Measurements from ENCODE around the gene CFB.

Gene CFB

DNA sequence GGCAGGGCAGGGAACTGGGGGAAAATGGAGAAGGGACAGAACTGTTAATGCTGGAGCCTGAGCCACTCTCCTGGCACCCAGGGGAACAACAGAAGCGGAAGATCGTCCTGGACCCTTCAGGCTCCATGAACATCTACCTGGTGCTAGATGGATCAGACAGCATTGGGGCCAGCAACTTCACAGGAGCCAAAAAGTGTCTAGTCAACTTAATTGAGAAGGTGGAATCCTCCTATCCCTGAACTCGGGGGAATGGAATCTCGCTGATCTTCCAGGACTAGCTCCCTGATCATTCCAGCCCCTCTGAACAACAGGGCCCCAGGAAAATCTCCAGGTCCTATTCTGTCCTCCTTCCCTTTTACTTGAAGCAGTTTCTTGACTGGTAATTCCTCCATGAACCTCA lies 2.0 kb downstream of the CFB start:
- H3K4me3 ChIP-seq (ENCODE audit: low read depth, low read length), result no peak overlapping the region

DNA sequence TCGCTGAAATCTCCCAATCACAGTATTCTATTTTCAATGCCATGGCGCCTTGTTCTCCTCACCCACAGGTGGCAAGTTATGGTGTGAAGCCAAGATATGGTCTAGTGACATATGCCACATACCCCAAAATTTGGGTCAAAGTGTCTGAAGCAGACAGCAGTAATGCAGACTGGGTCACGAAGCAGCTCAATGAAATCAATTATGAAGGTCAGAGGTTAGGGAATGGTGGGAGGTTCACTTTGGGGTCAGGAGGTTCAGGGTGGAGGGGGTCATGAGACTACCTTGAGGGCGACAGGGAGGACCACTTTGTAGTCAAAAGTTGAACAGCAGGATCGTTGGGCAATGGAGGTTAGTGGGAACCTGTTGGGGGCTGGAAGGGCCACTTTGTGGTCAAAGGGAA lies 2.4 kb downstream of the CFB start:
- H3K4me3 ChIP-seq (ENCODE audit: low read depth, low read length), result no peak overlapping the region

DNA sequence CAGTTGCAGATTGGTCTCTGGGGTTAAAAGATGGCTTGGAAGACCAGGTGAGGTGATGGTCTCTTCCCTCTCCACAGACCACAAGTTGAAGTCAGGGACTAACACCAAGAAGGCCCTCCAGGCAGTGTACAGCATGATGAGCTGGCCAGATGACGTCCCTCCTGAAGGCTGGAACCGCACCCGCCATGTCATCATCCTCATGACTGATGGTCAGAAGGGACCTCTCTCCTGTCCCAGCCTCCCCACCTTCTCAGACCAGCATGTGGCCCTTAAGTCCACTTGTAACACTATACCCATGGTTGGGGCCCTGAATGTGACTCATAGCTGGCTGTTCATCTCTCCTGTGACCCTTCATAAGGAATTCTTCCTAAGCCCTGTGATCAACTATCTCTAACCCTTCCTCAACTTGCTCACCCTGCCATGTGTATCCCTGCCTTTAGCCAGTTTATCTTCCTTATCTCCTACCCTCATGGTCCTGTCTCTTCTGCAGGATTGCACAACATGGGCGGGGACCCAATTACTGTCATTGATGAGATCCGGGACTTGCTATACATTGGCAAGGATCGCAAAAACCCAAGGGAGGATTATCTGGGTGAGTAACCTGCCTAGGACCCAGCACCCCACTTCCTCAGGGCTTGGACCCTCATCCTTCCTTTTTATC lies 3.0 kb downstream of the CFB start:
- H3K4me3 ChIP-seq (ENCODE audit: low read depth, low read length), result no peak overlapping the region

DNA sequence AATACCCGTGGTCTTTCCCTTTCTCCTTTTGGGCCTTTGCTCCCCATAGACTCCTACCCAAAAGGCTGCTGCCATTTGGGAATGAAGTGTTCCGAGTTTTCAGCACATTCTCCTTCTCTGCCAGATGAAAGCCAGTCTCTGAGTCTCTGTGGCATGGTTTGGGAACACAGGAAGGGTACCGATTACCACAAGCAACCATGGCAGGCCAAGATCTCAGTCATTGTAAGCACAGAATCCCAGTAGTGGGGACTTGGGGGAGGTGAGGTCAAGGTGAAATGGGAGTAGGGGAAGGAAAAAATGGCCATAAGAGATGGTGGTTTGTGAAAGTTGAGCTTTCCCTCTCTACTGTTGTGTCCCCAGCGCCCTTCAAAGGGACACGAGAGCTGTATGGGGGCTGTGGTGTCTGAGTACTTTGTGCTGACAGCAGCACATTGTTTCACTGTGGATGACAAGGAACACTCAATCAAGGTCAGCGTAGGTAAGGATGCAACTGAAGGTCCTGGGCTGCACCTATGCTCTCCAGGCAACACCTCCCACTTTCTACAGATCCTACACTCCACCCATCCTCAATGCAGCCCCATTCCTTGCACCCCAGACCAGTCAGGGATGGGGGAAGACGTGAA lies 4.1 kb downstream of the CFB start:
- H3K4me3 ChIP-seq (ENCODE audit: low read depth, low read length), result no peak overlapping the region

DNA sequence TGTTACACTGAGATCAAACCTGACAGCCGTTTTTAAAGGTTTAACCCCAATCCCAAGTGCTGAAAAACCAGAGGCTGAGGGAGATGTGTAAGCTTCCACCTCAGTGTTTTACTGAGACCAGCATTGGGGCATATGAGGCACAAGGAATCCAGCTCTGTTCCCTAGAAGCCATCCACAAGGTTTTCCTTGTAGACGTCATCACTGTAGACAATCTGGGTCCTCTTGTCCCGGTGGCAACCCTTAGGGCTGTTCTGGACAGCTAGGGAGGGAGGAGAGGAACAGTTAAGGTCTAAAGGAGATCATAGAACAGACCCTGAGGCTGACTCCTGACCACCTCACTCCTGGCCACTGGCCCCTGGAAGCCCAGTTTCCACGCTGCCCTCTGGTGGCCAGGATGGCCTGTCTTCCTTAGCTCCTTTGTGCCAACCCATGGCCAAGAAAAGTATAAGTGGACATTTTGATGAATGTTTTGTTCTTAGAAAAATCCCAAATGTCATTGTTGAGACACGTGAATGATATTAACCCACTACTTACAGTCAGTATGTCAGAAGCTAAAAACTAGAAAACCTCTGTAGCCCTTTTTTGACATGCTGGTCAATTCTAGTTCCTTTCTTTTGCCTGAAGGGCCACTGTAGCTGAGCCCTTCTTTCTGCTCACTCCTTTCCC lies 6.4 kb downstream of the CFB start:
- no peak overlapping the region for H3K4me3 ChIP-seq (ENCODE audit: low read depth, low read length)

DNA sequence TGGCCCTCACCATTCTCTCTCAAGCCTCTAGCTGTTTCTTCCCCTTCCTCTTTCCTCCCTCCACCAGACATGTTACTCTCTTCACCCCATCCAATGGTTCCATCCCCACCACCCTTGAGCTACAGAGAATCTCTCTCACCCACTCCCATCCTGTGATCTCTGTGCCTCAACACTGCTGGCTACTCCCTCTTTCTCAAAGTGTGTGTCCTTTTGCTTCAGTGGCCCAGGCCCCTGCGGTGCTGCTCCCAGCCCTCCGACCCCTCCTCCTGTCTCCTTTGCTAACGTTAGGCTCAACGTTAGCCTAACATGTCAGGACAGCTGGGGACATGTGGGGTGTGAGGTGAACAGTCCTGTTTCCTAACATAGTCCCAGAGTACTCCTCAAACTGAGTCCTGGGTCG lies 7.0 kb downstream of the CFB start:
- no peak overlapping the region for H3K4me3 ChIP-seq (ENCODE audit: low read depth, low read length)

DNA sequence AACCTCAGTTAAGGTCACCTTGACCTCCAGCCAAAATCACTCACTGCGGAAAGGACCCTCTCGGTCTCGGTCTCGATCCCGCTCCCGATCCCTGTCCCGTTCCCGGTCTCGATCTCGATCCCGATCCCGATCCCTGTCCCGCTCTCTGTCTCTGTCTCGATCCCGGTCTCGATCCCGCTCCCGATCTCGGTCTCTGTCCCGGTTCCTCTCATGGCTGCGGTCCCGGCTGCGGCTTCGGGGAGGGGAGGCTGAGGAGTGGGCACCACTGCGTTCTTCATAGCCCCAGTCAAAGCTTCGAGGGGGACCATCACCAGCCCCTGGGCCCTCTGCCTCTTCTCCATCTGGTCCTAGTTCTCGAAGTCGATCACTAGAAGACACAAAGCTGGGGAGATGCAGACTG lies 8.6 kb downstream of the CFB start:
- no peak overlapping the region for H3K4me3 ChIP-seq (ENCODE audit: low read depth, low read length)

DNA sequence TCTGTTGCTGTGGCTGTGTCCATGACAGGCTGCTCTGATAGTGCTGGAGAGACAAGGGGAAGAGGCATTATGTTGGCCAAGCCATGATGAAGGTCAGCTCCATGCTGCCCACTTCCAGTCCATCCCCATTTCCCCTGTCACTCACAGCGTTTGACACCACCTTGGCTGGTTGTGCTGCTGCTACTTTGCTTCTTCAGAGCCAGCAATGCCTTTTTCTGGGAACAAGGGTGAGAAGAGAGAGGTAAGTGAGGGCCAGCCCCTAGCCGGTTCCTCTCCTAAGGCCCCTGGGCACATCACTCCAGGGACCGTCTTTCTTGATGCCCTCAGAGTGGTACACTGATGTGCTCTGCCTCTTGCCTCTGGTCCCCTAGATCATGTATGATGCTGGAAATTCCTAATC lies 10.9 kb downstream of the CFB start:
- no peak overlapping the region for H3K4me3 ChIP-seq (ENCODE audit: low read depth, low read length)

DNA sequence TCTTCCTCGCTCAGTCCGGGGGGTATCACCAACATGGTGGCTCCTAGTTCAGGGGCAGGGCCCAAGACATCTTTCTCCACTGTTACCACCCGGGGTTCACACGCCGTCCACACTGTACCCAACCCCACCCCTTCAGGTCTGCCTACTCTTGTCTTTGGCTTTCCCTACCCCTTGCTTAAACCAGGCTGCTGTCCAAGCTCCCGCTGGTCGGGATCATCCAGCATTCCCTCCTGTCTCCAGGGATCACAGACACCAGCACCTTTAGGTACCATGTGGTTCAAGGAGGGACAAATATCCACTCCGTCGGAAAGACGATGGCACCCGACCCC lies 12.5 kb downstream of the CFB start:
- H3K4me3 ChIP-seq (ENCODE audit: low read depth, low read length), result peak overlapping the region; percentile 82

DNA sequence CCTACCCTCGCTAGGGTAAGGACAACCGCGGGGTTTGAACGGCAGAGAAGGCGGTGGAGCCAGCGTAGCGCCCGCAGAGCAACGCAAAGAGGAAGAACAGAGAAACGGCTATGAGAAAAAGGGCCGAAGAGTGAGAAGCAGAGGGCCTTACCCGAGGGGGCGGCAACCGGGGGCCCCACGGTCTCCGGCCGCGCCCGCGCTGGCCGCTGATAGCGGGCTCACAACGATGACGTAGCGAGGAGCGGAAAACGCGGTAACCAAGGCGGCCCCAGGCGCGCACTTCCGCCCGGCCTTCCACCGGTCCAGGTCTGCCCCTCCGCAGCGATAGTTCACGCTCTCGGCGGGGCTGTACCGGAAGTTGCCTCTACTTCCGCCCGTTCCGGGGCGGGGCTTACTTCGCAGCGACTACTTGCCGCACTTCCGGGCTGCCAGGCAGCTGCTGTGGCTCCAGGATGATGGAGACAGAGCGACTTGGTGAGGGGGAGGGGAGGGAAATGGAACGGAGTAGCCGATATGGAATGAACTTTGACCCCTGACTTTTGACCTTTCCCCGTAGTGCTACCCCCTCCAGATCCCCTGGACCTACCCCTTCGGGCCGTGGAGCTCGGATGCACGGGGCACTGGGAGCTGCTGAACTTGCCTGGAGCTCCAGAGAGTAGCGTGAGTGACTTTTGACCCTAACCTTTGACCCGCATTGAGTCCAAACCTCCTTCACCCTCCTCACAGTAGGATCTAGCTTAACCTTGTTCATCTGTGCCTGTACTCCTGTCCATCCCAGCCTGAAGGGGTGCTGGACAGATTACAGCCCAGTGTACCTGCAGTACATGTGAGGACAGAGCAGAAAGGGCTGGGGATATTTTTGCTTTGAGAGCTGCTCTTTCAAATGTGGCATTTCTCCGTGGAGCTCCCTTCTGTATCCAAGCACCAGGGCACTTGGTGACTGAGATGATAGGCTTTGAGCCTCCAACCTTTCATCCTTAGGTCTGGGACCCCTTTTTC lies 13.1 kb downstream of the CFB start, which contains the start of the genes NELFE and SKIC2:
Gene NELFE (minus strand): TSS at position 231 of the 999 bp plus-strand sequence. CDS start 525 bp downstream, outside the sequence.
Gene SKIC2 (plus strand): TSS at position 435 of the 999 bp plus-strand sequence. CDS start 18 bp downstream, at position 453.
- peak within 1 kb of the TSS; percentile 82 for H3K4me3 ChIP-seq (ENCODE audit: low read depth, low read length)

DNA sequence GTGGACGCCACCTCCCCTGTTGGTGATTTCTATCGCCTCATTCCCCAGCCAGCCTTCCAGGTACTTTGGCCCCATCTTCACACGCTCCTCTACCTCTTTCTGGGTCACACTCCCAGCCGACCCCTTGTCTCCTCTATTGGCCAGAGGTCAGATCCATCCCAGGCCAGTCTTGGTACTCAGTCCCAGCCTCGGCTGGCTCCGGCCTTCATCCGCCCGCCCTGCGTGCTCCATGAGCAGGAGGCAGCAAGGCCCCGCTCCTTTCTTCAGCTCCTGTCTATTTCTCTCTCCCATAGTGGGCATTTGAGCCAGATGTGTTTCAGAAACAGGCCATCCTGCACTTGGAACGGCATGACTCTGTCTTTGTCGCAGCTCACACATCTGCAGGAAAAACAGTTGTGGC lies 15.7 kb downstream of the CFB start:
- H3K4me3 ChIP-seq (ENCODE audit: low read depth, low read length), result no peak overlapping the region

DNA sequence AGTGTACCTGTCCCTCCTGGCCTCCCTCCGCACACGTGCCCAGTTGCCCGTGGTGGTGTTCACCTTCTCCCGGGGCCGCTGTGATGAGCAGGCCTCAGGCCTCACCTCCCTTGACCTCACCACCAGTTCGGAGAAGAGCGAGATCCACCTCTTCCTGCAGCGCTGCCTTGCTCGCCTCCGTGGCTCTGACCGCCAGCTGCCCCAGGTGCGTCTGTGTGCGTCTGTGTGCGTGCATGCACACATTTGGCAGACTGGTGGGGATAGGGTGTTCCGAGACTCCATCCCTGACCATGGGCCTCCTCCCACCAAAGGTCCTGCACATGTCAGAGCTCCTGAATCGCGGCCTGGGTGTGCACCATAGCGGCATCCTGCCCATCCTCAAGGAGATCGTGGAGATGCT lies 18.0 kb downstream of the CFB start:
- no peak overlapping the region for H3K4me3 ChIP-seq (ENCODE audit: low read depth, low read length)

DNA sequence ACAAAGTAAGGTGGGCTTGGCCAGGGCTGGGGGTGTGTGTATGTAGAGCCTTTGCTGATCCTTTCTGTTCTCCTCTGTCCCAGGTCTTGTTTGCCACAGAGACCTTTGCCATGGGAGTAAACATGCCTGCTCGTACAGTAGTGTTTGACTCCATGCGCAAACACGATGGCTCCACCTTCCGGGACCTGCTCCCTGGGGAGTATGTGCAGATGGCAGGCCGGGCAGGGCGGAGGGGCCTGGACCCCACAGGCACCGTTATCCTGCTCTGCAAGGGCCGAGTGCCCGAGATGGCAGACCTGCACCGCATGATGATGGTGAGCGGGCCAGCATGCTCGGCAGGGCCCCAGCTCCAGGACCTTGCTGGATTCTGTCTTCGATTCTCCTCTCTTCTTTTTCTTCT lies 19.8 kb downstream of the CFB start:
- H3K4me3 ChIP-seq (ENCODE audit: low read depth, low read length), result no peak overlapping the region

DNA sequence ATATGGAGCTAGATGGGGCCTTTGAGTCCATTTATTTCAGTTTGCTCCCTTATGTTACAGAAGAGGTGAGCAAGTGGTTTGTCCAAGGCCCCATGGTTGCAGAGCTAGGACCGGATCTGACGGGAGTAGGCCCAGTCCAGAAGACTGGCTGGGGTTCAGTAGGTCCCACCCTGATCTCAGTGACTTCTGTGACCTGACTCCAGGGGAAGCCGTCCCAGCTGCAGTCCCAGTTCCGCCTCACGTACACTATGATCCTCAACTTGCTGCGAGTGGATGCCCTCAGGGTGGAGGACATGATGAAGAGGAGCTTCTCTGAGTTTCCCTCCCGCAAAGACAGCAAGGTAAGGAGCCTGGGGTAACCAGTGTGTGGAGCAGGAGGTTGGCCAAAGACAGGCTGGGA lies 20.6 kb downstream of the CFB start:
- H3K4me3 ChIP-seq (ENCODE audit: low read depth, low read length), result no peak overlapping the region

DNA sequence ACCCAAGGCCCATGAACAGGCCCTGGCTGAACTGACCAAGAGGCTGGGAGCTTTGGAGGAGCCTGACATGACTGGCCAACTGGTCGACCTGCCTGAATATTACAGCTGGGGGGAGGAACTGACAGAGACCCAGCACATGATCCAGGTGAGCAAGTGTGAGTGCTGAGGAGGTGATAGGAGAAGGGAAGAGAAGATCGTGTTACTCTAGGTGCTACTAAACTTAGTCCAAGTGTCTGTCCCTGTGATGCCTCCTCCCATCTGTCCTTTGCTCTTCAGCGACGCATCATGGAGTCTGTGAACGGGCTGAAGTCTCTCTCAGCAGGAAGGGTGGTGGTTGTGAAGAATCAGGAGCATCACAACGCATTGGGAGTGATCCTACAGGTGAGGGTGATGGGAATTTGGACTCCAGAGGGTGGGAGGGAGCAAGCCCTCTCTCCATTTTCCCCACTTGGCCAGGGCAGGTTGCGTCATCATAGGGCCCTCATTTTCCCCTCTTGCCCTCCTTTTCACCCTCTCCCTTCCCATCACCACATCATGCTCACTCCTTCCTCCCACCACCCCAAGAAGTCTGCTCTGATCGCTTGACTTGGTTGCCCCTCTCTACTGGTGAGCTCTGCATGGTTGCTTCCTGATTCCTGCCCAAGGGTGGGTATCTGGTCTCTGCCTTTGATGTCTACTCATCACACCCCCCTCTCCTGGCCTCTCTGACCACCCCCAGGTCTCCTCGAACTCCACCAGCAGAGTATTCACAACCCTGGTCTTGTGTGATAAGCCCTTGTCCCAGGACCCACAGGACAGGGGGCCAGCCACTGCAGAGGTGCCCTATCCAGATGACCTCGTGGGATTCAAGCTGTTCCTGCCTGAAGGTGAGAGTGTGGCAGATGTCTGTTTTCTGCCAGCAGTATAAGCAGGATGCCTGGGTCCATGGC lies 21.4 kb downstream of the CFB start:
- H3K4me3 ChIP-seq (ENCODE audit: low read depth, low read length), result no peak overlapping the region

DNA sequence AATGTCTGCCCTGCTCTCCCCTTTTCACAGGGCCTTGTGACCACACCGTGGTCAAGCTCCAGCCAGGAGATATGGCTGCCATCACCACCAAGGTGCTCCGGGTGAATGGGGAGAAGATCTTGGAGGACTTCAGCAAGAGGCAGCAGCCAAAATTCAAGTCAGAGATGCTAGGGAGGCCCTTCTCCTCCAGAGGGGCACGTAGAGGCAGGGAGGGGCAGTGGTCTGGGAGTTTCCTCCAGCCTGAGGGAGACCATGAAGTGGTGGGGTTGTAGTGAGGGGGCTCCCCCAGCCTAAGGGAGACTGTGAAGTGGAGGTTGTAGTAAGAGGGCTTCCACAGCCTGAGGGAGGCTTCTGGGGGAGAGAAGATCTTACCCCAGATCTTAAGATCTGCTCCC lies 22.0 kb downstream of the CFB start:
- no peak overlapping the region for H3K4me3 ChIP-seq (ENCODE audit: low read depth, low read length)

DNA sequence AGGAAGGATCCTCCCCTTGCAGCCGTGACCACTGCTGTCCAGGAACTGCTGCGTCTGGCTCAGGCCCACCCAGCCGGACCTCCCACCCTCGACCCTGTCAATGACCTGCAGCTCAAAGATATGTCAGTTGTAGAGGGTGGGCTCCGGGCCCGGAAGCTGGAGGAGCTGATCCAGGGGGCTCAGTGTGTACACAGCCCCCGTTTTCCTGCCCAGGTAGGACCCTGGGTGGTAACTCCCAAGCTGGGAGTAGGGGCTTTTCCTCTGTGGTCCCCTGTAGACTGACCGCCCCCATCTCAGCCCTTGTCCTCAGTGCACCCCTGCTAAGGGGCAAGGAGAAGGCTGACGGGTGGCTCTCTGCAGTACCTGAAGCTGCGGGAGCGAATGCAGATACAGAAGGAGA lies 22.4 kb downstream of the CFB start:
- no peak overlapping the region for H3K4me3 ChIP-seq (ENCODE audit: low read depth, low read length)

DNA sequence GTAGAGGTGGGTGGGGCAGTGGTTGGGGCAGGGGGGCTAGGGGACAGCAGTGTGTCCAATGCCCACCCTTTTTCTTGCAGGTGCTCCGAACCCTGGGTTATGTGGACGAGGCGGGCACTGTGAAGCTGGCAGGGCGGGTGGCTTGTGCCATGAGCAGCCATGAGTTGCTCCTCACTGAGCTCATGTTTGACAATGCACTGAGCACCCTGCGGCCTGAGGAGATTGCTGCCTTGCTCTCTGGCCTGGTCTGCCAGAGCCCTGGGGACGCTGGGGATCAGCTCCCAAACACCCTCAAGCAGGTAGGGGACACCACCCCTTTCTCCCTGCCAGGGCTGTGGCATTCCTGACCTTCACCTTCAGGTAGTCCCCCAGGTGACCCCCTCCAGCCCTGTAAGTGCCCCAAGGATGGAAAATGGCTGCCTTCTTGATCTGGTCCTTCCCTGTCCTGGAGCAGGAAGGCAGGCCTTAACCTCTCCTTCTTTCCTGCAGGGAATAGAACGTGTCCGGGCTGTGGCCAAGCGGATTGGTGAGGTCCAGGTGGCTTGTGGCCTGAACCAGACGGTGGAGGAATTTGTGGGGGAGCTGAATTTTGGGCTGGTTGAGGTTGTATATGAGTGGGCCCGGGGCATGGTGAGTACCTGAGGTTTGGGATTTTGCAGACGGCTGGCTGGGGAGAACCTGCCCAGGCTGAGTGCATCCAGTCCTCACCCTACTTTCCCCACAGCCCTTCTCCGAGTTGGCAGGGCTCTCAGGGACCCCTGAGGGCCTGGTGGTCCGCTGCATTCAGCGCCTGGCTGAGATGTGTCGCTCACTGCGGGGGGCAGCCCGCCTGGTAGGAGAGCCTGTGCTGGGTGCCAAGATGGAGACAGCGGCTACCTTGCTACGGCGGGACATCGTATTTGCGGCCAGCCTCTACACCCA lies 23.2 kb downstream of the CFB start:
- H3K4me3 ChIP-seq (ENCODE audit: low read depth, low read length), result no peak overlapping the region
